Keratinocyte (primary cell): ENCODE data around the gene TIAM1. TPM values are rescaled to one million over a fixed set of nuclear protein-coding genes. Genes with fewer than 3 reads are reported as not detected.
A peak's percentile ranks its signal among the peaks of the same experiment; 100 is the strongest.

Source experiments
- DNase-seq: peaks from one replicate; pipeline ENCODE4 v3.0.0-alpha.2; 2011; ENCODE audit warnings: low read depth, missing footprints, low spot score
- FAIRE-seq: peaks from 2 replicates; lab custom pipeline; 2011; peaks lifted over from hg19 to GRCh38; lab: Jason Lieb, UNC
- H2AFZ ChIP-seq: 2 replicates; pipeline ENCODE4 v1.6.0; 2012; ENCODE audit warnings: low read length, control low read depth, inconsistent platforms; ENCODE audit not compliant: control insufficient read depth
- H3K27ac ChIP-seq: 2 replicates; pipeline ENCODE4 v1.5.1; 2011; ENCODE audit warnings: low read length; ENCODE audit not compliant: control insufficient read depth, insufficient read depth
- H3K27me3 ChIP-seq: 3 replicates; pipeline ENCODE4 v1.6.0; 2011; ENCODE audit warnings: low read length; ENCODE audit not compliant: control insufficient read depth, insufficient read depth; ENCODE audit errors: extremely low read depth
- H3K36me3 ChIP-seq, 2 experiments: 2 replicates in 1 of 2; 3 replicates in 1 of 2; pipeline ENCODE4 v1.5.1; 2011; ENCODE audit warnings: low read length in 2 of 2, mild to moderate bottlenecking in 1 of 2; ENCODE audit not compliant: control insufficient read depth in 2 of 2, insufficient read depth in 2 of 2; ENCODE audit errors: extremely low read depth in 1 of 2
- H3K4me1 ChIP-seq: 3 replicates; pipeline ENCODE4 v1.5.1; 2011; ENCODE audit warnings: low read length; ENCODE audit not compliant: control insufficient read depth, insufficient read depth; ENCODE audit errors: extremely low read depth
- H3K4me2 ChIP-seq: 3 replicates; pipeline ENCODE4 v1.6.0; 2011; ENCODE audit warnings: low read depth, low read length; ENCODE audit not compliant: control insufficient read depth, insufficient read depth; ENCODE audit errors: extremely low read depth
- H3K4me3 ChIP-seq, 3 experiments: fragments of 200-600 bp in 1 of 3; sonication (generic) in 1 of 3; 2 replicates in 2 of 3; 3 replicates in 1 of 3; pipeline ENCODE4 v1.5.1; 2011 to 2016; ENCODE audit warnings: low read length in 3 of 3, mild to moderate bottlenecking in 3 of 3, control low read depth in 2 of 3, inconsistent platforms in 1 of 3, low read depth in 1 of 3, mixed read lengths in 1 of 3, mixed run types in 1 of 3, moderate library complexity in 1 of 3; ENCODE audit not compliant: control insufficient read depth in 2 of 3, insufficient read depth in 2 of 3; ENCODE audit errors: extremely low read depth in 1 of 3
- H3K79me2 ChIP-seq: 2 replicates; pipeline ENCODE4 v1.6.0; 2012; ENCODE audit warnings: low read length; ENCODE audit not compliant: control insufficient read depth, insufficient read depth
- H3K9ac ChIP-seq: 3 replicates; pipeline ENCODE4 v1.6.0; 2011; ENCODE audit warnings: low read length; ENCODE audit not compliant: control insufficient read depth, insufficient read depth; ENCODE audit errors: extremely low read depth
- H3K9me1 ChIP-seq: 3 replicates; pipeline ENCODE4 v1.6.0; 2011; ENCODE audit warnings: low read length; ENCODE audit not compliant: control insufficient read depth, insufficient read depth; ENCODE audit errors: extremely low read depth
- H3K9me3 ChIP-seq: 2 replicates; pipeline ENCODE4 v1.5.1; 2012; ENCODE audit warnings: low read depth, low read length; ENCODE audit not compliant: control insufficient read depth
- H4K20me1 ChIP-seq: 3 replicates; pipeline ENCODE4 v1.6.0; 2011; ENCODE audit warnings: low read length; ENCODE audit not compliant: control insufficient read depth, insufficient read depth; ENCODE audit errors: extremely low read depth
- CTCF ChIP-seq, 3 experiments: IDR thresholded peaks in 1 of 3; conservative IDR thresholded peaks in 1 of 3; optimal IDR thresholded peaks in 1 of 3; 2 replicates in 2 of 3; 3 replicates in 1 of 3; pipeline versions ENCODE3 to v1.5.1; 2011; ENCODE audit warnings: low read length in 3 of 3, mild to moderate bottlenecking in 3 of 3, moderate library complexity in 2 of 3, control low read depth in 1 of 3, inconsistent platforms in 1 of 3; ENCODE audit not compliant: insufficient read depth in 2 of 3; ENCODE audit errors: extremely low read depth in 1 of 3
- EZH2 ChIP-seq: IDR thresholded peaks from one replicate; pipeline ENCODE4 v1.6.1; 2012; ENCODE audit warnings: inconsistent platforms, mild to moderate bottlenecking, low read length, moderate library complexity
- dilution Hi-C: fragments of 300-500 bp; cut with MboI; formaldehyde crosslinking; loops from one replicate; pipeline ENCODE4 v1.7.0; 2020; ENCODE audit warnings: low sequenced_read_pairs; ENCODE audit not compliant: extremely low pct_ligation_motif_present
- polyA plus RNA-seq, 5 experiments: library from polyadenylated mRNA; depleted of rRNA in 3 of 5; stranded (reverse) in 3 of 5; stranded (forward) in 1 of 5; unstranded in 1 of 5; fragments of >200 nt; gene quantifications; 1 replicate in 1 of 5; 2 replicates in 3 of 5; 3 replicates in 1 of 5; pipeline versions ENCODE4 v1.2.1 to v1.2.3, GENCODE V29; 2011 to 2012; ENCODE audit warnings: missing spikeins in 2 of 5, low read depth in 1 of 5, low replicate concordance in 1 of 5

Gene TIAM1
- polyA plus RNA-seq, 1 donor (not counting 4 experiments of a cell fraction or from before 2014, with no cell fraction given) = 8.3 TPM

GRCh38 chr21:31310750-31311149 lies 33.3 kb downstream of the TIAM1 start:
- Histone ChIP-seq H3K27ac (peak overlapping the region; percentile 69), H3K27me3 (no peaks in the 10 kb centered on the region), H2AFZ (peak overlapping the region; percentile 26), H3K4me1 (peaks cover 27% of the 10 kb centered on the region), H3K9ac (peak overlapping the region; percentile 52), H3K9me1 (peaks cover 3% of the 10 kb centered on the region), H3K36me3 (no peaks in the 10 kb centered on the region), H3K4me2 (peak overlapping the region; percentile 85), H3K79me2 (no peaks in the 10 kb centered on the region), H3K9me3 (no peaks in the 10 kb centered on the region), H3K4me3 (peak overlapping the region in 2 of 3 experiments; percentile 41 to 54), H4K20me1 (no peaks in the 10 kb centered on the region)
- dilution Hi-C loops = no loop called here
- no peak for TF ChIP-seq CTCF (optimal IDR thresholded peaks at IDR 0.05 in 1 of 3, IDR thresholded peaks at IDR 0.05 in 1 of 3, conservative IDR thresholded peaks at IDR 0.05 in 1 of 3; ENCODE audit: extremely low read depth in 1 of 3, insufficient read depth in 2 of 3, low read length in 3 of 3)
- no peak for TF ChIP-seq EZH2
- peak; percentile 83 for FAIRE-seq
- DNase-seq = peak; percentile 30

GRCh38 chr21:31308584-31308983 lies 35.5 kb downstream of the TIAM1 start:
- Histone ChIP-seq H3K27me3 (no peaks in the 10 kb centered on the region), H3K9ac (no peak overlapping the region), H3K4me1 (peaks cover 32% of the 10 kb centered on the region), H3K4me3 (no peak overlapping the region), H4K20me1 (no peaks in the 10 kb centered on the region), H3K79me2 (no peaks in the 10 kb centered on the region), H2AFZ (no peak overlapping the region), H3K9me1 (peaks cover 3% of the 10 kb centered on the region), H3K4me2 (no peak overlapping the region), H3K36me3 (no peaks in the 10 kb centered on the region), H3K9me3 (no peaks in the 10 kb centered on the region), H3K27ac (no peak overlapping the region)
- no peak for DNase-seq
- dilution Hi-C loops = no loop called here
- no peak for TF ChIP-seq EZH2
- TF ChIP-seq CTCF (optimal IDR thresholded peaks at IDR 0.05 in 1 of 3, IDR thresholded peaks at IDR 0.05 in 1 of 3, conservative IDR thresholded peaks at IDR 0.05 in 1 of 3; ENCODE audit: extremely low read depth in 1 of 3, insufficient read depth in 2 of 3, low read length in 3 of 3) = no peak
- FAIRE-seq = no peak
